C4-2B (cell line): ENCODE measurements around the gene CC2D1A.
"Not testable (repeated sequence)": the region's sequence is repeated elsewhere in the genome, so short reads cannot be mapped to it uniquely, and the experiment has no call there.

Experiments
- H3K27ac ChIP-seq: fragments of 450-650 bp; 2 replicates; pipeline ENCODE4 v1.5.1; 2017
- CTCF ChIP-seq: fragments of 450-650 bp; conservative IDR thresholded peaks from 2 replicates; pipeline ENCODE4 v1.5.1; 2017; ENCODE audit warnings: mild to moderate bottlenecking
- ZFX ChIP-seq: fragments of 450-650 bp; IDR thresholded peaks from 2 replicates; pipeline ENCODE4 v1.6.1; 2017

Gene CC2D1A

GRCh38 chr19:13968999-13969398 lies 63.0 kb downstream of the CC2D1A start:
- no peak overlapping the region for H3K27ac ChIP-seq
- no peak for TF ChIP-seq CTCF
- no peak for TF ChIP-seq ZFX

- H3K27ac ChIP-seq: no peak overlapping the region
- TF ChIP-seq CTCF (no peak), ZFX (no peak)
Observed at GRCh38 chr19:13969897-13970296, 63.9 kb downstream of the CC2D1A start.

- H3K27ac ChIP-seq: not testable (repeated sequence)
Observed at GRCh38 chr19:13971868-13972267, 65.9 kb downstream of the CC2D1A start.

- H3K27ac ChIP-seq: no peak overlapping the region
- TF ChIP-seq CTCF: no peak
- TF ChIP-seq ZFX: no peak
Observed at GRCh38 chr19:13972368-13973155, 66.6 kb downstream of the CC2D1A start.

- not testable (repeated sequence) for H3K27ac ChIP-seq
Observed at GRCh38 chr19:13973479-13973878, 67.5 kb downstream of the CC2D1A start.

- no peak overlapping the region for H3K27ac ChIP-seq
- no peak for TF ChIP-seq ZFX
- TF ChIP-seq CTCF: no peak
Observed at GRCh38 chr19:13974073-13974472, 68.1 kb downstream of the CC2D1A start.

GRCh38 chr19:13975870-13976269 lies 69.9 kb downstream of the CC2D1A start:
- no peak for TF ChIP-seq ZFX
- TF ChIP-seq CTCF: no peak
- no peak overlapping the region for H3K27ac ChIP-seq

GRCh38 chr19:13976446-13976845 lies 70.4 kb downstream of the CC2D1A start:
- TF ChIP-seq ZFX: no peak
- no peak for TF ChIP-seq CTCF
- H3K27ac ChIP-seq: no peak overlapping the region
